HPDE6-E6E7 (cell line): Measurements from ENCODE around the gene NEK6.

ENCODE experiments used
- DNase-seq: peaks from one replicate; pipeline ENCODE4 v3.0.0; 2011; ENCODE audit warnings: missing footprints; ENCODE audit errors: extremely low spot score

Gene NEK6

GRCh38 chr9:124399323-124399967 is 141.7 kb downstream of the NEK6 start:
- DNase-seq, result no peak

- no peak for DNase-seq
Observed at GRCh38 chr9:124399968-124400940, 142.5 kb downstream of the NEK6 start.
